Measurements from ENCODE around the gene HEXD.

GRCh38 chr17:82396601-82397435, 21.3 kb upstream of the HEXD start:
- TF ChIP-seq CTCF (conservative IDR thresholded peaks at IDR 0.05) (no peak), EZH2 (IDR thresholded peaks at IDR 0.05; ENCODE audit: low read depth) (no peak)
